Islet of Langerhans (tissue), 1 donor: ENCODE results near the gene WDR70.
"Not testable (repeated sequence)": the region's sequence is repeated elsewhere in the genome, so short reads cannot be mapped to it uniquely, and the experiment has no call there.

Experiments used
- FAIRE-seq: peaks from one replicate; lab custom pipeline; 2011; peaks lifted over from hg19 to GRCh38; lab: Jason Lieb, UNC

The WDR70 gene

GRCh38 chr5:37517686-37518085 lies 138.6 kb downstream of the WDR70 start:
- no peak for FAIRE-seq

GRCh38 chr5:37518356-37518755 lies 139.2 kb downstream of the WDR70 start:
- FAIRE-seq = not testable (repeated sequence)

DNA sequence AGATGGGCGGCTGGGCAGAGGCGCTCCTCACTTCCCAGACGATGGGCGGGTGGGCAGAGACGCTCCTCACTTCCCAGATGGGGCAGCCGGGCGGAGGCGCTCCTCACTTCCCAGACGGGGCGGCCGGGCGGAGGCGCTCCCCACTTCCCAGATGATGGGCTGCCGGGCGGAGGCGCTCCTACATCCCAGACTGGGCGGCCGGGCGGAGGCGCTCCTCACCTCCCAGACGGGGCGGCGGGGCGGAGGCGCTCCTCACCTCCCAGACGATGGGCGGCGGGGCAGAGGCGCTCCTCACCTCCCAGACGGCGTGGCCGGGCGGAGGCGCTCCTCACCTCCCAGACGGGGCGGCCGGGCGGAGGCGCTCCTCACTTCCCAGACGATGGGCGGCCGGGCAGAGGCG lies 140.2 kb downstream of the WDR70 start:
- no peak for FAIRE-seq

DNA sequence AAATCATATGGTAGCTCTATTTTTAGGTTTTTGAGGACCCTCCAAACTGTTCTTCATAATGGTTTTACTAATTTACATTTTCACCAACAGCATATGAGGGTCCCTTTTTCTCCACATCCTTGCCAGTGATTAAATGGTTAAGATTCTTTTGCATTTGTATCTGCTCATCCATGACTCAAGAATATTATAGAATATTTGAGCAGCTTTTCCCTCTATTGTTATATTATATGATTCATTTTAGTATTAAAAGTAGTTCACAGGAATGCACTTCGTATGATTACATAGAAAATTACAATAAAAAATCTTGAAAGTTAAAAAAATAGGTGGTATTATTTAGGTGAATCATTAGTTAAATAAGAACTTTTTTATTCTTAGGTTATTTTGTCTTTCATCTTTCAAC lies 140.7 kb downstream of the WDR70 start:
- no peak for FAIRE-seq

DNA sequence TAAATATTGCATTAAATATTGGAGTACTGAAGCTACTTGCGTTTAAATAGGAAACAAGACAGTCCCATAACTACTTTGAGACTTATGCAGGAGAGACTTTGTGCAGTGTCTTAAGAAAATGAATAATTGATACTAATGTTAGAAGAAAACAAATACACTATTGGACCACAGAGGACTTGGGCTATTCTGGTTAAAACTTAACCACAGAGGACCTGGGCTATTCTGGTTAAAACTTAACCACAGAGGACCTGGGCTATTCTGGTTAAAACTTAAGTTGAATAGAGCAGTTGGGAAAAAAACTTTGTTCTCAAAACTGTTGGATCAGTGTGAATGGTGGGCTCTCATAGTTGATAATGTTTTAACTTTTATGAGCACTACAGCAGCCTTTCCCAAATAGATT lies 141.7 kb downstream of the WDR70 start:
- no peak for FAIRE-seq

- FAIRE-seq = no peak
Measured at GRCh38 chr5:37532976-37533740, 154.0 kb downstream of the WDR70 start.

GRCh38 chr5:37533851-37534250 lies 154.7 kb downstream of the WDR70 start:
- no peak for FAIRE-seq

DNA sequence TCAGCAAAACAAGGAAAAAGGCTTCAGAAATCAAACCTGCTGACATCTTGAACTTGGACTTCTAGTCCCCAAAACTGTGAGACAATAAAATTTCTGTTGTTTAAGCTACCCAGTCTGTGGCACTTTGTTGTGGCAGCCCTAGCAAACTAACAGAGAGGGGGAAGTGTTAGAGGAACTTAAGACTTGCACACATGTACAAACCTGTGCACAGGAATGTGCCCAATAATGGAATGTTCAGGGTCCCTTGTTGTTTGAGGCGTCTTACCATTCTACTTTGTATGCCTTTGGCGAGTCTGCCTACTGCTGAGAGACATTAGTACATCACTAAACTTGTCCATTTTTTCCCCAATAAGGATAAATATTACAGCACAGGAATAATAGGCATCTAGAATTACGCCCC lies 160.3 kb downstream of the WDR70 start:
- no peak for FAIRE-seq

DNA sequence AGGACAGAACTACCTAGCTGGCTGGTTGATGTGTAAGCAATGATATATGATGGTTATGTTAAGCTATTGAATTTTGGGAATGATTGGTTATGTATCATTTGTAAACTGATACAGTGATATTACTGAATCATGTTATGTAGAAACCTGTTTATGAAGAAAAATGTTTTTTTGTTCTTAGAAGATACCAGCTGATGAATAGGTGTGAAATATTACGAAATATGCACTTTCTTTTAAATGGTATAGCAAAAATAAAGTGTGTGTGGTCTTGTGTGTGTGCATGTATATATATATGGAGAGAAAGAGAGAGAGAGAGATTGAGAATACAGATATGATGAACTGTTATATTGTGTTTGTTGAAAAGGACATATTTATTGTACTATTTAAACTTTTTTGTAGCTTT lies 164.1 kb downstream of the WDR70 start:
- no peak for FAIRE-seq

GRCh38 chr5:37549411-37549810 lies 170.3 kb downstream of the WDR70 start:
- FAIRE-seq = no peak

DNA sequence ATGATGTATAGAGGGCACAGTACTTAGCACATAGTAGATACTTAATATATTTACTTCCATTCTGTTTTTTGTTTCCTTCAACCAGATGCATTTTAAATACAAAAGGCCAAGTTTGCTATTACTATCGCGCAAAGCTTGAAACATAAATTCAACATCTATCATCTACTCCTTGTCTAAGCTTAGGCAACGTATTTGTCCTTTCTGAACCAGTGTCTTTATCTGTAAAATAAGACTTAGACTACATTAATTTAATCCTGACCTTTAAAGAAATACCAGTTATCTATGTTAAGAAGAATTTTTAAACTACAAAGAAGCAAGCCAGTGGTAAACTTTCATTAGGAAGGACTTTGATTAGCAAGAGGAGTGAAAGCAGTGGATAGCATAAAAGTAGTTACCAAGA lies 173.0 kb downstream of the WDR70 start:
- FAIRE-seq = no peak

DNA sequence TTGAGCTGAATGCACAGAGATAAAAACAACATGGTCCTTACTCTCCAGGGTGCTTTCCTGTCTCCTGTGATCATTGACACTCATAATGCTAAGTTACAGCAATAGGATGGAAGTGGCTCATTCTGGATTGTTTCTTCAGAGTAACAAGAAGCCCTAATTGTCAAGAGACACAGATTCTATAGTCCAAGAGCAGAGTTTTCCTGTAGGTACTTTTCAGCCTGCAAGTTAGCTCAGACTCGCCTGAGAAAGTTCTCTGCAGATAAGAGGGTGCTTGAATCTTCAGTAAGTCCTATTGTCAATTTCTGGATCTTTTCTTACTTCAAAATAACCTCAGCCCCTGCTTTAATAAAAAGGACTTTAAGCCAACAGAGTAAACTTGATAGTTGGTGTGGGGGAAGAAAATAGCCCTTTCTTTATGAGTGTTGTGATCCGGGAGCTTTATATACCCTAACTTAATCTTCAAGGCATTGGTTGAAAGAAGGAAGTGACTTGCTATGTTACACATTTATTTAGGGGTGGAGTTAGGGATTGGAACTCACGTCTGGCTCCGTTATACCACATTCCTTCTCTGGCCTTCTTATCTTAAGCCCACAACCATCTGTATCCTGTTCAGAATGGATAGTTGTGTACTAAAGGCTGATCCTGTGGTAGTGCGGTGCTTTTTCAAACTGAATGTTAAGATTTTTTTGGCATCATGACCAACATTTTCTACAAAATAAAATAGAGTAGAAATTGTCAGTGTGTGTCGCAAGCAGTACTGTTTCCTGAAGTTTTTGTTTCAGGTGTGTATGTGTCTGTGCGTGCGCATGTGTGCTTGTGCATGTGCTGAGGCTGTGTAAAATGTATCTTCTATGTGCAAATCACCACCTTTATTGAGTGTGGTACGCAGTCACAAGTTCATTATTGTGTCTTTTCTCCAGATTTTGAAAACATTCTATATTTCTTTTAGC lies 173.9 kb downstream of the WDR70 start:
- no peak for FAIRE-seq

DNA sequence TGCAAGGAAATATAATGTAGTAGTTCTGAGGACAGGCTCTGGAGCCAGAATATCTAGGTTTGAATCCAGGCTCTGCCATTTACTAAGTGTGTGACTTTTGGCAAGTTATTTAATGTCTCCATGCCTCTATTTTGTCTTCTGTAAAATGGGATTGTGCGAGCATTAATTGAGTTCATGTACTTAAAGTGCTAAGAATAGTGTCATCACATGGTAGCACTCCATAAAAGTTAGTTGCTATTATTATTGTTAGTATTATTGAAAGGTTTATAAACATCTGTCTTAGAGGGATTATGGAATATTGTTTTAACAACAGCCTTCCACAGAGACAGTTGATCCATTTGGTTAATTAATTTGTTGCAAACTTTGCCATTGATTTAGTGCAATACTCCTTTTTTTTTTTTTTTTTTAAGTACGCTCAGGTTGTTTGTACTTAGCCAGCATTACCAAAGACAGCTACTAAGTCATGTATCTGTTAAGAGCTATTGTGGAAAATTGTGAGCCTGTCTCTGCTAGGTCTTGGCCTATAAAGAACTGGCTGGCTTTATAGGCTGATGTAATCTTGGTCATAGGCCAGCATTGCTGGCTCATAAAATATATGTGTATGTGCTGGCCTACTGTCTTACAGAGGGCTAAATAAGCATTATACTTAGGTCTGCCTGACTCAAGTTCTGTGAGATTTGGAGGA lies 174.7 kb downstream of the WDR70 start:
- FAIRE-seq = no peak

DNA sequence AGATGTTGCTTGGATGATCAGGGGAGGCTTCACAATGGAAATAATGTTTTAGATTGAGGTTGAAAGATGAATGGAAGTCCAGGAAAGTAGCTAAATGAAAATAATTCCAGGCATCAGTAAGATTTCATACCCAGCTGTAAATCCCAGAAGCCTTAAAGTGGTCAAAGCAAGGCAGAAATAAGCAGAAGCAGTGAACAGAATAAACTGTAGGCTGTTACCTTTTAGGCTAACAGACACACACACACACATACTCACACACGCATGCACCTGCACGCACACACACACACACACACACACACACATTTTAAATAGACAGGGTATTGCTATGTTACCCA lies 175.3 kb downstream of the WDR70 start:
- FAIRE-seq = no peak

- FAIRE-seq = no peak
Measured at GRCh38 chr5:37554938-37555337, 175.8 kb downstream of the WDR70 start.

- FAIRE-seq = no peak
Measured at GRCh38 chr5:37557734-37558293, 178.7 kb downstream of the WDR70 start.

DNA sequence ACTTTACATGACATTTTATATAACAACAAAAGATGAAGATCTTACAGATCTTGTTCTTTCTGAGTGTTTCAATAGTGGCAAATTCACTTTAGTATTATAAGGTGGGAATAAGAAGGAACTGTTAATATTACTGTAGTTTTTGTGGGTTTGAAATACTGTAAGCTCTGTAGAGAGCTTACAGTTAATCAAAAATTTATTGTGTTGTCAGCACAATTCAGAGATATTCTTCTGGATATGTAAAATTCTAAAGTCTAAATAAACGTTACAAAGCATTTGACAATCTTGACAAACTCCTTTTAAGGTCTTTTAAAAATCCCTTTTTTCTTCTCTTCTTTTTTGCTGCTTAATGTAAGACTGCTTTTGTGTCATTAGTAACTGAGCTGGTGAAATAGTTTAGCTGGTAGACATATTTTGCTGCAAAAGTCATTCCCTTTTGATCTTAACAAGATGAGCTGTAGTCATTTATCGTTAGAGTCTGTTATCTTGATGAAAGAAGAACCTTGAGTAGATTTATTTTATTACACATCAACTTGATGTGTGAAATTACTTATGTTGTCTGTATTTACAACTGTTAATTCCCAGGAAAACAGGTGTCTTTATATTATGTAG lies 186.0 kb downstream of the WDR70 start:
- FAIRE-seq = no peak

DNA sequence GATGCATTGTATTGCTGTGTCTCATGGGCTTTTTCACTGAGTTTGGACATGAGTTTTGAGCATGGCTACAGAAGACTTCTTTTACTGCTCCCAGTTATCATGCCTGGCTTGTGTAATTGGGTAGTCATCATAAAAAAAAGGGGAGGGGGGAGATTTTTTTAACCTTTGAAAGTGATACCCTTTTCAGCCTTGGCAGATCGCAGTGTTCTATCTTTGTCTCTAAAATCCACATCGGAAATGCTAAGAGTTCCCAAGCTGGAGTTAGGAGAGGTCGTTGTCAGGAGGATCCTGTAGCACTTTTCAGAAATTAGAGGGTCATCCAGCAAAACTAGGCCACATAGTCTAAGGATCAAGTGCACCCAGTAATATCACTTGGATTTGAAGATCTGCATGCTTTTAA lies 188.4 kb downstream of the WDR70 start:
- FAIRE-seq = no peak

DNA sequence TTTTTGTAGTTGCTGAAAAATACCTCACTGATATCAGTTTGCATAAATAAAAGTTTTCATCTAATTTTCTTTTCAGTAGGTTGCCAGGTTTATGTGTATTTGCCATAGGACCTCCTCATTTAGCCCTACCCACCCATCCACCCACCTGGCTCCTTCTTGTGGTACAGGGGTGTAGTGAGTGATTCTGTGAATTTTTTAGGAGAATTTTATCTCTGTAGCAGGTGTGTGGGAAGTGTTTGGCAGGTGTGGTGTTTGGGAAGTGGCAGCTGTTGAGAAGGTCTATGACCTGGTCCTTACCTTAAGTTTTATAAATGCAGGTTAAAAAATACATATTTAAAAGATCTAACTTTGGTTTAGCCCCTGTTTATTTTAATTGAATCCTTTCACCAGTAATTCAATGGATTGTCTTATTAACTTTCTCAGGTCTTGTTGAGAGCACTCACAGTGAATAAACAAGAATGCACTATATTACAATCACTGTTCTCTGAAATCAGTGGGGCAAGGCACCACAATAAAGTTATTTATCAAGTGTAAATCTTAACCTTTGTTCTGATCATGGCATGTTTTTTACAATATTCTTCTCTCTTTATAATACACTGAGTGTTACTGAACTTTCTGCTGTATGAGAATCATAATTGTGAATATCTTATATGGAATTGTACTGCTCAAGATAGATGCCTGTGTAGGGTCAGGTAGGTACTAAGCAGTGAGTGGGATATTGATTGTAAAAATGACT lies 189.1 kb downstream of the WDR70 start:
- no peak for FAIRE-seq

DNA sequence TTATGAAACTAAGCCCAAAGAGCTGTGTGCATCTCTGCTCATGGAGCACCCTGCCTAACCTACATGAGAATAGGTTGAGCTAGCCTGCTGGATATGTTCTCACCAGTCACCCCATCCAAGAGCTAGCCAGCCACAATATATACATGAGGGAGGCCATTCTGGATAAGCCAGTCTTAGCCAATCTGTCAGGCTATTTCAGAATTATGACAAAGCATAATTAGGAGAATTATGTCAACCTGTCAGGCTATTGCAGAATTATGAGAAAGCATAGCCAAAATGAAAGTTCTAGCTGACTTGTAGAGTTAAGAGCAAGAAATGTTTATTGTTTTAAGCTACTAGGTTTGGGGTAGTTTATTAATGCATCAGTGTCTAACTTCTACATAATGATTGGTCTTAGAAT lies 189.8 kb downstream of the WDR70 start:
- FAIRE-seq = no peak

DNA sequence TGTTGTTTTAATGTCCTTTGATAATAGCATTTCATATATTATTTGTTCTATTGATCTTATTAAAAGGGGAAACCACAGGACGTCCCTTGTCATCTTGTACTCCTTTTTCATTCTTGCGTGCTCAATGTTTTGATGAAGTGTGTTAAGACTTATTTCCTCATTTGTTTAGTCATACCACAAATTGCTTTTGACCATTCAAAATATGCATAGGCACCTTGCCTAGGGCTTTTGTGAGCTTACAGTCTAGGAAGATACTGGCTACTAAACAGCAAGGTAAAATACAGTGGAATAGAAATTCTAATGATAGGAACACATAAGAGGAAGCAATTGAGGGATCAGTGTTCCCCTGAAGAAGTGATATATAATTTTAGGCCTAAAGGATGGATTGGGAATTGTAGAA lies 190.3 kb downstream of the WDR70 start:
- FAIRE-seq = no peak

GRCh38 chr5:37570597-37570996 lies 191.5 kb downstream of the WDR70 start:
- FAIRE-seq = no peak
